ENCODE results near the gene TSFM.

The TSFM gene

GRCh38 chr12:57782243-57782607, 362 bp upstream of the TSFM start:
- no peak overlapping the region for H3K4me3 ChIP-seq (ENCODE audit: low read depth, low read length)
- no peak for TF ChIP-seq CTCF (IDR thresholded peaks at IDR 0.05; ENCODE audit: borderline replicate concordance, insufficient read depth, low read depth, low read length)

GRCh38 chr12:57783466-57783801, 847 bp downstream of the TSFM start:
- H3K4me3 ChIP-seq (ENCODE audit: low read depth, low read length), result peak overlapping the region; percentile 66
- no peak for TF ChIP-seq CTCF (IDR thresholded peaks at IDR 0.05; ENCODE audit: borderline replicate concordance, insufficient read depth, low read depth, low read length)

GRCh38 chr12:57783861-57784260, 1.3 kb downstream of the TSFM start:
- no peak overlapping the region for H3K4me3 ChIP-seq (ENCODE audit: low read depth, low read length)
- no peak for TF ChIP-seq CTCF (IDR thresholded peaks at IDR 0.05; ENCODE audit: borderline replicate concordance, insufficient read depth, low read depth, low read length)

GRCh38 chr12:57793920-57794319, 11.3 kb downstream of the TSFM start:
- no peak for TF ChIP-seq CTCF (IDR thresholded peaks at IDR 0.05; ENCODE audit: borderline replicate concordance, insufficient read depth, low read depth, low read length)
- no peak overlapping the region for H3K4me3 ChIP-seq (ENCODE audit: low read depth, low read length)

GRCh38 chr12:57795354-57795753, 12.8 kb downstream of the TSFM start:
- no peak overlapping the region for H3K4me3 ChIP-seq (ENCODE audit: low read depth, low read length)
- no peak for TF ChIP-seq CTCF (IDR thresholded peaks at IDR 0.05; ENCODE audit: borderline replicate concordance, insufficient read depth, low read depth, low read length)

GRCh38 chr12:57796996-57797395, 14.4 kb downstream of the TSFM start:
- no peak for TF ChIP-seq CTCF (IDR thresholded peaks at IDR 0.05; ENCODE audit: borderline replicate concordance, insufficient read depth, low read depth, low read length)

GRCh38 chr12:57797933-57798332, 15.3 kb downstream of the TSFM start:
- H3K4me3 ChIP-seq (ENCODE audit: low read depth, low read length), result no peak overlapping the region
- no peak for TF ChIP-seq CTCF (IDR thresholded peaks at IDR 0.05; ENCODE audit: borderline replicate concordance, insufficient read depth, low read depth, low read length)

More at GRCh38 chr12:57796996-57797395, 14.4 kb downstream of the TSFM start:
- no peak overlapping the region for H3K4me3 ChIP-seq (ENCODE audit: low read depth, low read length)
